SH-SY5Y (cell line): ENCODE results near the gene ACHE.

Experiments
- GATA2 ChIP-seq: IDR thresholded peaks from 2 replicates; pipeline ENCODE4 v1.6.1; 2011; ENCODE audit warnings: mild to moderate bottlenecking, low read depth, low read length
- GATA3 ChIP-seq: IDR thresholded peaks from 2 replicates; pipeline ENCODE4 v1.6.1; 2011; ENCODE audit warnings: low read depth, mild to moderate bottlenecking, low read length, moderate library complexity

DNA sequence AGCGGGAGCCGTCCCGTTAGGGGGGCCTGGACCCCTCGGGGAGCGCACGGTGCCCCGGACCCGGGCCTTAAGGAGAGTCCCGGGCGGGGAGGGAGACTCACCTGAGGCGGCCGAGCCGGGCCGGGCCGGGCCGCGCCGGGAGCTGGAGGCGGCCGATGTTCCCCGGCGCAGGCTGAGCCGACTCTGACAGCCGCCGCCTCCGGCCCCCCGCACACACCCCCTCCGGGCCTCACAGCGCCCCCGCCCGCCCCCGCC lies at the start of gene ACHE:
- TF ChIP-seq GATA2 (no peak), GATA3 (no peak)
